GM12892 (cell line): ENCODE measurements around the gene SHMT2.

Source experiments
- POLR2A ChIP-seq: IDR thresholded peaks from 2 replicates; pipeline ENCODE4 v1.6.1; 2011; ENCODE audit warnings: low read depth, low read length, control low read depth
- POLR2AphosphoS5 ChIP-seq: IDR thresholded peaks from 2 replicates; pipeline ENCODE4 v1.6.1; 2011; ENCODE audit warnings: low read depth, low read length, control low read depth
- TAF1 ChIP-seq: IDR thresholded peaks from 2 replicates; pipeline ENCODE4 v1.6.1; 2011; ENCODE audit warnings: low read depth, mild to moderate bottlenecking, control low read depth, low read length, borderline replicate concordance

GRCh38 chr12:57208631-57209282 is 20.8 kb upstream of the SHMT2 start:
- TF ChIP-seq TAF1 (no peak), POLR2AphosphoS5 (no peak), POLR2A (no peak)
